Measurements from ENCODE around the gene MOGAT1. TPM values are rescaled to one million over a fixed set of nuclear protein-coding genes. Genes with fewer than 3 reads are reported as not detected.

Gene MOGAT1
- total and polyA plus RNA-seq, 2 of the 4 experiments (the other 2 are of a cell fraction), result not detected

- no peak overlapping the region for H3K27ac ChIP-seq (ENCODE audit: insufficient read depth, low read length)
- no peaks in the 10 kb centered on the region for H3K9me1 ChIP-seq (ENCODE audit: insufficient read depth, low read length)
- H3K27me3 ChIP-seq (ENCODE audit: control insufficient read depth, insufficient read depth, low read length), result peaks cover 4% of the 10 kb centered on the region
- H2BK20ac ChIP-seq (ENCODE audit: low read depth, low read length), result no peak overlapping the region
- no peak overlapping the region for H2AK9ac ChIP-seq (replicated peaks; ENCODE audit: low read depth, low read length, poor library complexity)
- DNase-seq (no peak), ATAC-seq (ENCODE audit: low read depth) (no peak)
- no peak overlapping the region for H3K4me2 ChIP-seq (ENCODE audit: low read depth, low read length)
- H3K23ac ChIP-seq (ENCODE audit: low read depth, low read length), result no peak overlapping the region
- TF ChIP-seq MXI1 (IDR thresholded peaks at IDR 0.05; ENCODE audit: borderline replicate concordance, low read depth, low read length) (no peak), FOS (IDR thresholded peaks at IDR 0.05; ENCODE audit: low read depth, low read length) (no peak), MAFK (IDR thresholded peaks at IDR 0.05; ENCODE audit: low read depth, low read length) (no peak), RAD21 (IDR thresholded peaks at IDR 0.05; ENCODE audit: low read length) (no peak), MAZ (IDR thresholded peaks at IDR 0.05; ENCODE audit: borderline replicate concordance, low read depth, low read length) (no peak), POLR2A (IDR thresholded peaks at IDR 0.05; ENCODE audit: low read depth, low read length) (no peak), USF2 (IDR thresholded peaks at IDR 0.05; ENCODE audit: low read depth, low read length) (no peak), RCOR1 (IDR thresholded peaks at IDR 0.05; ENCODE audit: insufficient replicate concordance, low read length) (no peak), CEBPB (IDR thresholded peaks at IDR 0.05; ENCODE audit: low read depth, low read length) (no peak)
- H2BK5ac ChIP-seq (ENCODE audit: low read depth, low read length, poor library complexity, severe bottlenecking), result no peak overlapping the region
- no peak overlapping the region for H2AK5ac ChIP-seq (ENCODE audit: low read depth, low read length)
- H3K4me3 ChIP-seq (ENCODE audit: insufficient read depth, low read depth, low read length), result no peak overlapping the region
- POLR2A ChIA-PET (ENCODE audit: unreplicated experiment), result no interaction called here
- H2BK120ac ChIP-seq (ENCODE audit: low read depth, low read length), result no peak overlapping the region
- H3K79me1 ChIP-seq (ENCODE audit: low read depth in 1 of 2, low read length in 2 of 2), result no peaks in the 10 kb centered on the region
- no peak overlapping the region for H2AFZ ChIP-seq (replicated peaks; ENCODE audit: low read length, poor library complexity)
- no peak overlapping the region for H2BK15ac ChIP-seq (ENCODE audit: low read depth, low read length)
- H4K8ac ChIP-seq (ENCODE audit: low read depth in 2 of 2, low read length in 2 of 2), result no peak overlapping the region
- intact Hi-C loops (cut with micrococcal nuclease), result no loop called here
- H3K4me1 ChIP-seq (ENCODE audit: control insufficient read depth, insufficient read depth, low read length), result no peaks in the 10 kb centered on the region
- CTCF ChIA-PET, result no interaction called here
- H3K9me3 ChIP-seq (ENCODE audit: control insufficient read depth, insufficient read depth, low read length), result no peaks in the 10 kb centered on the region
- dilution Hi-C loops (cut with HindIII; ENCODE audit: low sequenced_read_pairs, unreplicated experiment), result no loop called here
- in situ Hi-C loops (cut with MboI; ENCODE audit: low sequenced_read_pairs), result no loop called here
- no TSS peak for BruUV-seq (replicated peaks)
- H3K9ac ChIP-seq (ENCODE audit: low read depth, low read length), result no peak overlapping the region
- no peak overlapping the region for H4K91ac ChIP-seq (ENCODE audit: insufficient read depth, low read depth, low read length)
- no peak overlapping the region for H3K18ac ChIP-seq (ENCODE audit: low read depth, low read length)
- no CpG with 5 or more reads among the region's 5 CpGs for WGBS, 2 experiments (ENCODE audit: extremely low coverage in 2 of 2, insufficient read length in 1 of 2)
- no peaks in the 10 kb centered on the region for H3K36me3 ChIP-seq (ENCODE audit: control insufficient read depth, insufficient read depth, low read length)
- no peak overlapping the region for H3K4ac ChIP-seq (ENCODE audit: low read depth, low read length)
- H3K56ac ChIP-seq (ENCODE audit: extremely low read depth, insufficient read depth, low read length), result no peak overlapping the region
- H4K20me1 ChIP-seq (ENCODE audit: insufficient read depth, low read length), result no peaks in the 10 kb centered on the region
- H3K14ac ChIP-seq (replicated peaks; ENCODE audit: low read depth, low read length), result no peak overlapping the region
- H4K5ac ChIP-seq (ENCODE audit: low read depth, low read length), result no peak overlapping the region
Measured at GRCh38 chr2:222686086-222686750, 14.8 kb downstream of the MOGAT1 start.
